ENCODE measurements around the gene TSPAN6.

GRCh38 chrX:100596601-100597000 lies 40.0 kb downstream of the TSPAN6 start:
- TF ChIP-seq CTCF (IDR thresholded peaks at IDR 0.05; ENCODE audit: low read depth, low read length), result no peak
- TF ChIP-seq EZH2phosphoT487 (IDR thresholded peaks at IDR 0.05; ENCODE audit: low read depth), result no peak

All from OCI-LY3 (cell line).